Smooth muscle cell (in vitro differentiated cells): ENCODE data around the gene MRPL46. TPM values are rescaled to one million over a fixed set of nuclear protein-coding genes. Genes with fewer than 3 reads are reported as not detected.

Source experiments
- DNase-seq: peaks from one replicate; lab custom pipeline; 2025; ENCODE audit not compliant: unreplicated experiment; lab: John Stamatoyannopoulos, UW
- H2AFZ ChIP-seq: fragments of 200-600 bp; sonication (generic); 2 replicates; pipeline ENCODE4 v1.6.0; 2016; ENCODE audit warnings: antibody characterized with exemption, low read depth, mild to moderate bottlenecking
- H3F3A ChIP-seq: fragments of 200-600 bp; sonication (generic); 2 replicates; pipeline ENCODE4 v1.6.0; 2017; ENCODE audit warnings: antibody characterized with exemption, low read depth
- H3K27ac ChIP-seq: fragments of 200-600 bp; sonication (generic); 2 replicates; pipeline ENCODE4 v1.5.1; 2016; ENCODE audit warnings: low read depth, mild to moderate bottlenecking
- H3K27me3 ChIP-seq: fragments of 200-600 bp; sonication (generic); 2 replicates; pipeline ENCODE4 v1.6.1; 2016; ENCODE audit warnings: low read depth, mild to moderate bottlenecking
- H3K36me3 ChIP-seq: fragments of 200-600 bp; sonication (generic); 2 replicates; pipeline ENCODE4 v1.5.1; 2016; ENCODE audit warnings: low read depth
- H3K4me1 ChIP-seq: fragments of 200-600 bp; sonication (generic); 2 replicates; pipeline ENCODE4 v1.5.1; 2016; ENCODE audit warnings: low read depth
- H3K4me2 ChIP-seq: fragments of 200-600 bp; sonication (generic); 2 replicates; pipeline ENCODE4 v1.6.0; 2016; ENCODE audit warnings: mild to moderate bottlenecking
- H3K4me3 ChIP-seq: fragments of 200-600 bp; sonication (generic); 2 replicates; pipeline ENCODE4 v1.5.1; 2016; ENCODE audit warnings: mild to moderate bottlenecking
- H3K79me2 ChIP-seq: fragments of 200-600 bp; sonication (generic); 2 replicates; pipeline ENCODE4 v1.6.0; 2016; ENCODE audit warnings: low read depth, mild to moderate bottlenecking
- H3K9ac ChIP-seq: fragments of 200-600 bp; sonication (generic); 2 replicates; pipeline ENCODE4 v1.6.0; 2016; ENCODE audit warnings: low read depth
- H3K9me3 ChIP-seq: fragments of 200-600 bp; sonication (generic); replicated peaks from 2 replicates; pipeline ENCODE4 v1.5.1; 2016; ENCODE audit warnings: low read depth
- H4K20me1 ChIP-seq: fragments of 200-600 bp; sonication (generic); 2 replicates; pipeline ENCODE4 v1.6.0; 2016; ENCODE audit warnings: low read depth
- CTCF ChIP-seq: fragments of 200-600 bp; sonication (generic); IDR thresholded peaks from 2 replicates; pipeline ENCODE4 v1.5.1; 2017; ENCODE audit warnings: borderline replicate concordance, mild to moderate bottlenecking, antibody characterized with exemption; ENCODE audit not compliant: insufficient read depth, poor library complexity, severe bottlenecking
- WGBS: methylation state at CpG from one replicate; pipeline ENCODE4 v1.1.7; 2016; ENCODE audit warnings: low lambda C conversion rate; 5-methylcytosine and 5-hydroxymethylcytosine counted together
- polyA plus RNA-seq: library from polyadenylated mRNA; unstranded; fragments of >200 nt; fragmentation: Nextera tagmentation; extraction: Ambion mirVana; gene quantifications from 2 replicates; pipeline ENCODE4 v1.2.1, GENCODE V29; 2016
- total RNA-seq: library from RNA; depleted of rRNA; stranded (reverse); fragments of >200 nt; gene quantifications from 2 replicates; pipeline ENCODE4 v1.2.3, GENCODE V29; 2014

The MRPL46 gene
- total and polyA plus RNA-seq, 2 experiments from 2014 or later, result 17.1 to 31.0 TPM

- DNase-seq, result no peak
- H3K27ac ChIP-seq, result peak overlapping the region; percentile 14
- no peaks in the 10 kb centered on the region for H4K20me1 ChIP-seq
- no peak overlapping the region for H3K4me3 ChIP-seq
- WGBS, result 23% methylated on average over 3 of the region's 3 CpGs
- H3K79me2 ChIP-seq, result no peaks in the 10 kb centered on the region
- no peaks in the 10 kb centered on the region for H3F3A ChIP-seq
- H2AFZ ChIP-seq, result no peak overlapping the region
- TF ChIP-seq CTCF, result no peak
- H3K36me3 ChIP-seq, result no peaks in the 10 kb centered on the region
- peak overlapping the region; percentile 35 for H3K4me2 ChIP-seq
- no peaks in the 10 kb centered on the region for H3K27me3 ChIP-seq
- no peaks in the 10 kb centered on the region for H3K9me3 ChIP-seq
- H3K9ac ChIP-seq, result no peak overlapping the region
- H3K4me1 ChIP-seq, result no peaks in the 10 kb centered on the region
These were observed 47.4 kb downstream of the MRPL46 start for GRCh38 chr15:88419830-88420229.

Other genes starting within 250 kb of the MRPL46 start
- gene NTRK3, start 210.6 kb downstream of the MRPL46 start, total RNA-seq, result 3.3 and 3.6 TPM in 2 replicates
- gene NTRK3, start 210.6 kb downstream of the MRPL46 start, polyA plus RNA-seq, result 3.5 TPM in 2 replicates
- 16.0 and 39.1 TPM in 2 replicates for gene MRPS11, start 320 bp upstream of the MRPL46 start, total RNA-seq
- gene MRPS11, start 320 bp upstream of the MRPL46 start, polyA plus RNA-seq, result 64.4 and 69.1 TPM in 2 replicates
- 5.6 and 6.0 TPM in 2 replicates for gene DET1, start 79.3 kb upstream of the MRPL46 start, total RNA-seq
- 4.3 and 6.5 TPM in 2 replicates for gene DET1, start 79.3 kb upstream of the MRPL46 start, polyA plus RNA-seq
- gene AEN, start 154.0 kb upstream of the MRPL46 start, total RNA-seq, result 44.5 and 50.1 TPM in 2 replicates
- 53.3 and 57.6 TPM in 2 replicates for gene AEN, start 154.0 kb upstream of the MRPL46 start, polyA plus RNA-seq
- gene ISG20, start 171.6 kb upstream of the MRPL46 start, total RNA-seq, result 0.81 and 1.2 TPM in 2 replicates
- 1.1 and 2.6 TPM in 2 replicates for gene ISG20, start 171.6 kb upstream of the MRPL46 start, polyA plus RNA-seq